H1 (cell line): Measurements from ENCODE around the gene GPHA2. TPM values are rescaled to one million over a fixed set of nuclear protein-coding genes. Genes with fewer than 3 reads are reported as not detected.

Source experiments
- CTCF ChIA-PET: fragments of 300-600 bp; sonication (Branson Sonifier 250); formaldehyde crosslinking; loops from one replicate; lab custom pipeline; 2021; ENCODE audit not compliant: partially characterized antibody; lab: Charles Lee
- POLR2A ChIA-PET: fragments of 300-600 bp; sonication (Branson Sonifier 250); formaldehyde crosslinking; loops from one replicate; lab custom pipeline; 2021; ENCODE audit warnings: inconsistent platforms; ENCODE audit not compliant: partially characterized antibody; lab: Charles Lee
- DNase-seq, 2 experiments: peaks; one replicate each; pipeline versions ENCODE4 v3.0.0 to v3.0.0-alpha.2; 2010 to 2022; ENCODE audit warnings: low spot score in 2 of 2, low read depth in 1 of 2, mixed read lengths in 1 of 2
- FAIRE-seq: peaks from 2 replicates; lab custom pipeline; 2011; peaks lifted over from hg19 to GRCh38; lab: Jason Lieb, UNC
- H2AFZ ChIP-seq: 2 replicates; pipeline ENCODE4 v1.8.1; 2012; ENCODE audit warnings: low read length, inconsistent platforms
- H2AK5ac ChIP-seq: 2 replicates; pipeline ENCODE4 v1.6.1; 2013; ENCODE audit warnings: low read depth, low read length
- H2BK120ac ChIP-seq: replicated peaks from 2 replicates; pipeline ENCODE3; 2013; ENCODE audit warnings: low read depth, low read length, inconsistent platforms
- H2BK12ac ChIP-seq: 2 replicates; pipeline ENCODE4 v1.6.1; 2013; ENCODE audit warnings: low read depth, low read length
- H2BK15ac ChIP-seq: 2 replicates; pipeline ENCODE4 v1.6.1; 2013; ENCODE audit warnings: low read length
- H2BK20ac ChIP-seq: 2 replicates; pipeline ENCODE4 v1.6.1; 2013; ENCODE audit warnings: low read length
- H2BK5ac ChIP-seq: 2 replicates; pipeline ENCODE4 v1.6.1; 2013; ENCODE audit warnings: low read depth, low read length
- H3K14ac ChIP-seq: 2 replicates; pipeline ENCODE4 v1.6.1; 2013; ENCODE audit warnings: inconsistent platforms; ENCODE audit not compliant: insufficient read length
- H3K18ac ChIP-seq: 2 replicates; pipeline ENCODE4 v1.6.1; 2013; ENCODE audit warnings: low read length; ENCODE audit errors: extremely low read depth
- H3K23ac ChIP-seq: 2 replicates; pipeline ENCODE4 v1.6.1; 2013; ENCODE audit warnings: inconsistent platforms; ENCODE audit not compliant: insufficient read length
- H3K23me2 ChIP-seq: 2 replicates; pipeline ENCODE4 v1.6.1; 2013; ENCODE audit warnings: low read depth, low read length
- H3K27ac ChIP-seq: 2 replicates; pipeline ENCODE4 v1.6.1; 2011; ENCODE audit warnings: low read depth, low read length, inconsistent platforms
- H3K27me3 ChIP-seq, 4 experiments: replicated peaks in 1 of 4; 1 replicate in 1 of 4; 2 replicates in 3 of 4; pipeline versions ENCODE4 v1.6.1 to v1.8.1; 2011 to 2013; ENCODE audit warnings: low read length in 3 of 4, mild to moderate bottlenecking in 3 of 4, inconsistent platforms in 2 of 4, mixed read lengths in 2 of 4, moderate library complexity in 1 of 4; ENCODE audit not compliant: control insufficient read depth in 3 of 4, insufficient read depth in 3 of 4; ENCODE audit errors: extremely low read depth in 1 of 4
- H3K36me3 ChIP-seq, 4 experiments: 2 replicates each; pipeline versions ENCODE4 v1.6.1 to v1.8.1; 2011 to 2013; ENCODE audit warnings: mild to moderate bottlenecking in 4 of 4, low read length in 3 of 4, moderate library complexity in 2 of 4, control low read depth in 1 of 4, inconsistent platforms in 1 of 4; ENCODE audit not compliant: insufficient read depth in 4 of 4, control insufficient read depth in 2 of 4
- H3K4ac ChIP-seq: replicated peaks from 2 replicates; pipeline ENCODE3; 2013; ENCODE audit warnings: low read length, low read depth, mixed read lengths, inconsistent platforms; ENCODE audit not compliant: insufficient read length
- H3K4me1 ChIP-seq, 4 experiments: replicated peaks in 1 of 4; 1 replicate in 1 of 4; 2 replicates in 3 of 4; pipeline versions ENCODE4 v1.6.1 to v1.8.1; 2011 to 2013; ENCODE audit warnings: low read length in 3 of 4, inconsistent platforms in 2 of 4, mixed read lengths in 1 of 4; ENCODE audit not compliant: insufficient read depth in 4 of 4, control insufficient read depth in 3 of 4
- H3K4me2 ChIP-seq, 2 experiments: 2 replicates each; pipeline versions ENCODE4 v1.6.1 to v1.8.1; 2011 to 2013; ENCODE audit warnings: low read depth in 2 of 2, low read length in 2 of 2, control low read depth in 1 of 2, inconsistent platforms in 1 of 2, mild to moderate bottlenecking in 1 of 2; ENCODE audit not compliant: insufficient read depth in 1 of 2
- H3K4me3 ChIP-seq, 4 experiments: fragments of 200-600, 300-600 bp in 1 of 4; sonication (generic), shearing (Covaris generic), sonication (Bioruptor Twin) in 1 of 4; 2 replicates each; pipeline versions ENCODE4 v1.5.1 to v1.8.1; 2011 to 2016; ENCODE audit warnings: low read length in 4 of 4, low read depth in 3 of 4, control low read depth in 2 of 4, inconsistent platforms in 2 of 4, mild to moderate bottlenecking in 2 of 4, mixed read lengths in 1 of 4, moderate library complexity in 1 of 4; ENCODE audit not compliant: insufficient read depth in 2 of 4; ENCODE audit errors: extremely low read depth in 1 of 4
- H3K56ac ChIP-seq: replicated peaks from 2 replicates; pipeline ENCODE3; 2013; ENCODE audit warnings: low read depth, mild to moderate bottlenecking, mixed read lengths, low read length, inconsistent platforms; ENCODE audit not compliant: insufficient read length
- H3K79me1 ChIP-seq: 2 replicates; pipeline ENCODE4 v1.6.1; 2013; ENCODE audit warnings: low read depth, low read length, control low read depth
- H3K79me2 ChIP-seq, 2 experiments: 2 replicates each; pipeline versions ENCODE4 v1.6.1 to v1.8.1; 2012 to 2013; ENCODE audit warnings: low read length in 2 of 2, mild to moderate bottlenecking in 2 of 2, inconsistent platforms in 1 of 2; ENCODE audit not compliant: insufficient read depth in 2 of 2, control insufficient read depth in 1 of 2
- H3K9ac ChIP-seq, 4 experiments: replicated peaks in 1 of 4; 1 replicate in 1 of 4; 2 replicates in 3 of 4; pipeline versions ENCODE4 v1.6.1 to v1.8.1; 2011 to 2013; ENCODE audit warnings: low read depth in 3 of 4, low read length in 3 of 4, control low read depth in 2 of 4, mild to moderate bottlenecking in 2 of 4, moderate library complexity in 2 of 4, inconsistent platforms in 1 of 4; ENCODE audit errors: extremely low read depth in 1 of 4
- H3K9me3 ChIP-seq, 2 experiments: 2 replicates each; pipeline versions ENCODE4 v1.6.1 to v1.8.1; 2012 to 2013; ENCODE audit warnings: mild to moderate bottlenecking in 2 of 2, moderate library complexity in 2 of 2, control low read depth in 1 of 2, inconsistent platforms in 1 of 2, low read depth in 1 of 2, low read length in 1 of 2, mixed read lengths in 1 of 2; ENCODE audit not compliant: insufficient read depth in 2 of 2
- H4K20me1 ChIP-seq, 2 experiments: replicated peaks in 1 of 2; 2 replicates each; pipeline versions ENCODE3 to v1.8.1; 2011 to 2013; ENCODE audit warnings: inconsistent platforms in 2 of 2, low read length in 2 of 2, mild to moderate bottlenecking in 1 of 2; ENCODE audit not compliant: insufficient read depth in 2 of 2, control insufficient read depth in 1 of 2
- H4K5ac ChIP-seq: 2 replicates; pipeline ENCODE4 v1.6.1; 2013; ENCODE audit warnings: low read length, low read depth, mixed read lengths, inconsistent platforms; ENCODE audit not compliant: insufficient read length
- H4K8ac ChIP-seq: 2 replicates; pipeline ENCODE4 v1.8.0; 2013; ENCODE audit warnings: mild to moderate bottlenecking, moderate library complexity, low read length, inconsistent platforms; ENCODE audit not compliant: insufficient read depth; ENCODE audit errors: extremely low read depth
- H4K91ac ChIP-seq: replicated peaks from 2 replicates; pipeline ENCODE3; 2013; ENCODE audit warnings: low read length, mixed read lengths, inconsistent platforms; ENCODE audit not compliant: insufficient read length
- ASH2L ChIP-seq: fragments of 200-600, 300-600 bp; sonication (generic); IDR thresholded peaks from one replicate; pipeline ENCODE4 v1.7.1; 2017; ENCODE audit warnings: low read length
- SIN3A ChIP-seq, 2 experiments: IDR thresholded peaks in 1 of 2; conservative IDR thresholded peaks in 1 of 2; 2 replicates each; pipeline ENCODE4 v1.6.1; 2011 to 2012; ENCODE audit warnings: low read length in 2 of 2, improper control_type of control experiment in 1 of 2, low read depth in 1 of 2, mild to moderate bottlenecking in 1 of 2
- whole genome bisulfite sequencing, 2 experiments: shearing (Covaris generic) in 1 of 2; methylation state at CpG; one replicate each; pipeline versions ENCODE4 v1.1.6 to v1.1.7; 2013 to 2015; ENCODE audit warnings: low lambda C conversion rate in 2 of 2, mixed read lengths in 2 of 2, inconsistent platforms in 1 of 2, low coverage in 1 of 2, missing lambda C conversion rate in 1 of 2; ENCODE audit not compliant: insufficient replicate concordance in 2 of 2, insufficient coverage in 1 of 2, insufficient read length in 1 of 2; ENCODE audit errors: extremely low coverage in 1 of 2, missing lambda C conversion rate in 1 of 2; 5-methylcytosine and 5-hydroxymethylcytosine counted together
- polyA plus RNA-seq, 7 experiments: library from polyadenylated mRNA; depleted of rRNA in 3 of 7; stranded (reverse) in 5 of 7; unstranded in 2 of 7; fragments of >200 nt in 5 of 7; fragments of 200-250 nt in 2 of 7; gene quantifications; 1 replicate in 5 of 7; 2 replicates in 1 of 7; 4 replicates in 1 of 7; pipeline versions ENCODE4 v1.2.1 to v1.2.3, GENCODE V29; 2011 to 2013; ENCODE audit warnings: missing spikeins in 2 of 7, mixed read lengths in 2 of 7
- total RNA-seq: library from RNA; stranded (reverse); fragmentation: NEBNext Ultra II Directional; extraction: Animal tissue kit (Norgen Biotek cat#: 25700); gene quantifications from 2 replicates; pipeline ENCODE4 v1.2.1, GENCODE V29; 2021

GPHA2 gene
- total and polyA plus RNA-seq, 2 of the 8 experiments (the other 6 are each of a cell fraction or from before 2014, with no cell fraction given) = 0.97 to 4.4 TPM

DNA sequence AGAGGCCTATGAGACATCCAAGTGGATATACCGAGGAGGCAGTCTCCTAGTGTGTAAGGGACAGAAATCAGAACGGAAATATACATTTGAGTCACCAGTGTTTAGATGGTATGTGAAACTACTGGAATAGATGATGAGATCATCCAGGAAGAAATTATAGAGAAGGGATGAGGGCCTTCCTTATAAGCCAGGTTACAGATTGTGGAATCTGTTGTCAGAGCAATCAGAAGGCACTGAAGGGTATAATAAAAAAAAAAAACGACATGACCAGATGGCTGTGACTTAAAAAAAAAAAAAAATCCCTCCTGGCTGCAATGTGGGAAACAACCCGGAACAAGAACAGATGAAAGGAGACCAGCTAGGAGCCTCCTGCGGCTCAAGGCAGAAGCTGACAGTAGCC is 33.5 kb upstream of the GPHA2 start:
- TF ChIP-seq ASH2L = no peak
- no peak for TF ChIP-seq SIN3A (conservative IDR thresholded peaks at IDR 0.05 in 1 of 2, IDR thresholded peaks at IDR 0.05 in 1 of 2; ENCODE audit: low read depth in 1 of 2, low read length in 2 of 2)
- FAIRE-seq = no peak

More for the DNA sequence above, 33.5 kb upstream of the GPHA2 start:
- Histone ChIP-seq H3K79me2 (no peaks in the 10 kb centered on the region), H4K8ac (no peak overlapping the region), H4K91ac (no peak overlapping the region), H3K4ac (no peak overlapping the region), H2BK120ac (no peak overlapping the region), H3K4me1 (no peaks in the 10 kb centered on the region), H3K4me3 (no peak overlapping the region), H2BK15ac (no peak overlapping the region), H2BK12ac (no peak overlapping the region), H3K27ac (no peak overlapping the region), H3K36me3 (no peaks in the 10 kb centered on the region), H3K4me2 (no peak overlapping the region), H3K23me2 (no peaks in the 10 kb centered on the region), H4K5ac (no peak overlapping the region), H2BK20ac (no peak overlapping the region), H2AK5ac (no peak overlapping the region), H4K20me1 (no peaks in the 10 kb centered on the region), H2BK5ac (no peak overlapping the region), H3K9ac (no peak overlapping the region), H3K79me1 (no peaks in the 10 kb centered on the region), H3K27me3 (peaks cover 0 to 12% (median 7%) of the 10 kb centered on the region in 4 experiments; a peak in 5 of 7 replicates), H3K18ac (no peak overlapping the region), H3K14ac (no peak overlapping the region), H2AFZ (no peak overlapping the region), H3K23ac (no peak overlapping the region), H3K56ac (no peak overlapping the region), H3K9me3 (peaks cover 0 to 4% of the 10 kb centered on the region in 2 experiments; a peak in 1 of 4 replicates)
- ChIA-PET CTCF (interaction anchor here (0.6 to 1.0 kb wide), 3 partner anchors 28 to 1131 kb away, joined by 3 read pairs; partner anchors contain the start of gene BATF2), POLR2A (interaction anchor here (0.6 kb wide), 1 partner anchor 36 kb away, joined by 4 read pairs; no protein-coding TSS in a partner anchor)
- WGBS, 2 experiments = 78% methylated on average over 5 of the region's 5 CpGs; no CpG with 5 or more reads in 1 of the 2 experiments
- DNase-seq = no peak
